NCI-H2196 (cell line): ENCODE results near the gene RFC4.

Experiments
- DNase-seq: peaks from one replicate; lab custom pipeline; 2025; ENCODE audit not compliant: unreplicated experiment; lab: John Stamatoyannopoulos, UW

RFC4 gene

GRCh38 chr3:186751480-186751879 is 54.8 kb downstream of the RFC4 start:
- no peak for DNase-seq

DNA sequence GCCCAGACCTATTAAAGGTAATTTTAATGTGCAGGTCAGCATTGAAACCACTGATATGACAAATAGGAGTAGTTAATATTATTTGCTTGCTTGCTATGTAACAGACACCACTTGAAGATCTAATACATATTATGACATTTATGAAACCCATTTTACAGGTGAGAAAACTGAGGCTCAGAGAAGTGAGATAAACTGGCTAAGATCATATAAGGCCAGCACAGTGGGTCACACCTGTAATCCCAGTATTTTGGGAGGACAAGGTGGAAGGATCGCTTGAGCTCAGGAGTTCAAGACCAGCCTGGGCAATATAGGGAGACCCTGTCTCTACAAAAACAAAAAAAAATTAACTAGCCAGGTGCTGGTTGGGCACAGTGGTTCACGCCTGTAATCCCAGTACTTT is 56.0 kb downstream of the RFC4 start:
- no peak for DNase-seq

- no peak for DNase-seq
Measured at GRCh38 chr3:186746008-186746407, 60.3 kb downstream of the RFC4 start.

GRCh38 chr3:186743666-186744065 is 62.6 kb downstream of the RFC4 start:
- no peak for DNase-seq

DNA sequence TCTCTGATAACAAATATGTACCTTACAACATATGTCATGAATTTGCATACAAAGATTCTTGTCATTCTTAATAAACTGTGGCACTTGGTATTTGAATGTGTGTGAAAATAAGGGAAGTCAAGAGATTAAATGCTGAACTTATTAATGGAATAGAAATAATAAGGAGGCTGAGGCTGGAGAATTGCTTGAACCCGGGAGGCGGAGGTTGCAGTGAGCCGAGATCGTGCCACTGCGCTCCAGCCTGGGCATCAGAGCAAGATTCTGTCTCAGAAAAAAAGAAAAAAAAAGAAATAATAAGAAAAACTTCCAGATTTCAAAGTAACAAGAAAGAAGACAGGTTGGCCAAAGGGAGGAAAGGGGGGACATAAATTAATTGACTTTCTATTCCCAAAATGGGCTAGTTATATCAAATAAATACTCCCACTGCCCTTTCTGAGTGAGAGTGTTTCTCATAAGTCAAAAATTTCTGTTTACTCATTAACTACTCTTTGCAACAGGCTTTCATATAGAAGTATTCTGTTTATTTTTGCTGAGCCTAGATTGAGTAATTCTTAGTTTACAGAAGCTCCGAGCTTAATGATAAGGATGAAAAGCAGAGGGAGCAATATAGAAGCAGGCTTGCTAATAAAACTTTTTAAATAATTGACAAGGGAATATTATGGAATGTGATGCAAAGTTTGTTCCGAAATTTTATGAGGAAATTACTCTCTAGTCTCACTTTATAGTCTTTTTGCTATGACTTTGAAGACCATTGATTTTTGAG is 63.5 kb downstream of the RFC4 start:
- no peak for DNase-seq
